COLO829 (cell line): ENCODE measurements around the gene BDH2.

ENCODE experiments used
- DNase-seq: peaks from one replicate; pipeline ENCODE4 v3.0.0; 2012; ENCODE audit warnings: low spot score

BDH2 gene

GRCh38 chr4:103099691-103100392, at the start of gene BDH2:
BDH2 (minus strand) TSS chr4:103099834; CDS start chr4:103096254, 3,580 bp downstream.
- DNase-seq: peak; percentile 97

GRCh38 chr4:103144926-103145325, 45.3 kb upstream of the BDH2 start:
- DNase-seq: no peak

GRCh38 chr4:103137446-103137827, 37.8 kb upstream of the BDH2 start:
- DNase-seq: no peak

- DNase-seq: no peak
Measured at GRCh38 chr4:103136671-103137445, 37.2 kb upstream of the BDH2 start.

- DNase-seq: no peak
Measured at GRCh38 chr4:103129174-103129573, 29.5 kb upstream of the BDH2 start.

GRCh38 chr4:103126126-103126525, 26.5 kb upstream of the BDH2 start:
- no peak for DNase-seq

- no peak for DNase-seq
Measured at GRCh38 chr4:103123114-103123513, 23.5 kb upstream of the BDH2 start.

GRCh38 chr4:103118166-103118565, 18.5 kb upstream of the BDH2 start:
- DNase-seq: no peak

GRCh38 chr4:103111598-103111997, 12.0 kb upstream of the BDH2 start:
- no peak for DNase-seq

- DNase-seq: no peak
Measured at GRCh38 chr4:103108542-103108941, 8.9 kb upstream of the BDH2 start.

- DNase-seq: no peak
Measured at GRCh38 chr4:103105558-103106356, 6.1 kb upstream of the BDH2 start.

- no peak for DNase-seq
Measured at GRCh38 chr4:103104886-103105285, 5.3 kb upstream of the BDH2 start.

- no peak for DNase-seq
Measured at GRCh38 chr4:103100691-103101090, 1.1 kb upstream of the BDH2 start.

GRCh38 chr4:103098756-103099440, 736 bp downstream of the BDH2 start:
- no peak for DNase-seq

GRCh38 chr4:103098341-103098740, 1.3 kb downstream of the BDH2 start:
- no peak for DNase-seq

- DNase-seq: no peak
Measured at GRCh38 chr4:103097112-103097511, 2.5 kb downstream of the BDH2 start.

- no peak for DNase-seq
Measured at GRCh38 chr4:103095080-103095479, 4.6 kb downstream of the BDH2 start.

- DNase-seq: no peak
Measured at GRCh38 chr4:103092245-103092644, 7.4 kb downstream of the BDH2 start.

GRCh38 chr4:103091601-103092223, 7.9 kb downstream of the BDH2 start:
- DNase-seq: no peak

GRCh38 chr4:103089481-103089880, 10.2 kb downstream of the BDH2 start:
- DNase-seq: no peak

- no peak for DNase-seq
Measured at GRCh38 chr4:103086551-103086950, 13.1 kb downstream of the BDH2 start.
